Gastroesophageal sphincter (tissue), 3 donors: ENCODE results near the gene ANKUB1.

Experiments
- CTCF ChIP-seq, 4 experiments: fragments of 200-600 bp in 2 of 4; fragments of 450-650 bp in 2 of 4; sonication (generic) in 1 of 4; IDR thresholded peaks; one replicate each; pipeline ENCODE4 v1.5.1; 2017 to 2019; ENCODE audit warnings: antibody characterized with exemption in 4 of 4, mild to moderate bottlenecking in 2 of 4, moderate library complexity in 2 of 4
- EP300 ChIP-seq: sonication (generic); formaldehyde crosslinking; IDR thresholded peaks from one replicate; pipeline ENCODE4 v1.6.1; 2017; ENCODE audit warnings: antibody characterized with exemption, mild to moderate bottlenecking

- TF ChIP-seq EP300: no peak
- TF ChIP-seq CTCF (IDR thresholded peaks at IDR 0.05): no peak
These were observed 64.7 kb downstream of the ANKUB1 start for GRCh38 chr3:149727656-149728055.
